IMR-90 (cell line): ENCODE results near the gene NRP2. TPM values are rescaled to one million over a fixed set of nuclear protein-coding genes. Genes with fewer than 3 reads are reported as not detected.

Experiments
- ATAC-seq: fragments of 200-7000 bp; cut with Tn5 transposase; 2 replicates; pipeline ENCODE4 v1.9.1; 2020; ENCODE audit warnings: low read depth, mild to moderate bottlenecking, moderate library complexity
- BruUV-seq: library from RNA; stranded (reverse); fragments of 400-500 nt; replicated peaks from 2 replicates; lab custom pipeline; 2021; lab: Mats Ljungman, UMichigan
- CTCF ChIA-PET: fragments of 300-600 bp; formaldehyde crosslinking; extraction: SDS; loops from one replicate; lab custom pipeline; 2021; ENCODE audit warnings: antibody characterized with exemption; lab: Yijun Ruan, JAX
- POLR2A ChIA-PET: fragments of 300-600 bp; sonication (Branson Sonifier 250); formaldehyde crosslinking; loops from one replicate; lab custom pipeline; 2022; ENCODE audit warnings: antibody characterized with exemption; ENCODE audit not compliant: unreplicated experiment; lab: Charles Lee
- DNase-seq: peaks from one replicate; pipeline ENCODE4 v3.0.0; 2013
- H2AFZ ChIP-seq: replicated peaks from 2 replicates; pipeline ENCODE3; 2013; ENCODE audit warnings: low read length, mild to moderate bottlenecking; ENCODE audit not compliant: poor library complexity
- H2AK5ac ChIP-seq: 2 replicates; pipeline ENCODE4 v1.6.1; 2013; ENCODE audit warnings: low read depth, low read length, inconsistent platforms
- H2AK9ac ChIP-seq: replicated peaks from 2 replicates; pipeline ENCODE3; 2013; ENCODE audit warnings: mild to moderate bottlenecking, low read depth, low read length, moderate library complexity; ENCODE audit not compliant: poor library complexity
- H2BK120ac ChIP-seq: 2 replicates; pipeline ENCODE4 v1.6.1; 2013; ENCODE audit warnings: low read depth, low read length, inconsistent platforms
- H2BK15ac ChIP-seq: 3 replicates; pipeline ENCODE4 v1.6.1; 2013; ENCODE audit warnings: low read depth, low read length, inconsistent platforms
- H2BK20ac ChIP-seq: 2 replicates; pipeline ENCODE4 v1.6.1; 2013; ENCODE audit warnings: low read depth, mild to moderate bottlenecking, inconsistent platforms, low read length, moderate library complexity
- H2BK5ac ChIP-seq: 2 replicates; pipeline ENCODE4 v1.6.1; 2013; ENCODE audit warnings: mild to moderate bottlenecking, low read depth, low read length, inconsistent platforms; ENCODE audit not compliant: poor library complexity, severe bottlenecking
- H3K14ac ChIP-seq: replicated peaks from 2 replicates; pipeline ENCODE4 v1.6.1; 2013; ENCODE audit warnings: low read depth, low read length, inconsistent platforms
- H3K18ac ChIP-seq: 2 replicates; pipeline ENCODE4 v1.6.1; 2013; ENCODE audit warnings: low read depth, low read length, control low read depth
- H3K23ac ChIP-seq: 2 replicates; pipeline ENCODE4 v1.6.1; 2013; ENCODE audit warnings: low read depth, low read length, inconsistent platforms
- H3K27ac ChIP-seq: 2 replicates; pipeline ENCODE4 v1.5.1; 2013; ENCODE audit warnings: mild to moderate bottlenecking, control low read depth, low read length; ENCODE audit not compliant: insufficient read depth
- H3K27me3 ChIP-seq: 2 replicates; pipeline ENCODE4 v1.6.1; 2013; ENCODE audit warnings: low read length; ENCODE audit not compliant: control insufficient read depth, insufficient read depth
- H3K36me3 ChIP-seq: 2 replicates; pipeline ENCODE4 v1.6.1; 2013; ENCODE audit warnings: low read length, mixed read lengths; ENCODE audit not compliant: control insufficient read depth, insufficient read depth
- H3K4ac ChIP-seq: 2 replicates; pipeline ENCODE4 v1.6.1; 2013; ENCODE audit warnings: low read depth, low read length, inconsistent platforms
- H3K4me1 ChIP-seq: 2 replicates; pipeline ENCODE4 v1.6.1; 2013; ENCODE audit warnings: low read length, mixed read lengths; ENCODE audit not compliant: control insufficient read depth, insufficient read depth
- H3K4me2 ChIP-seq: 2 replicates; pipeline ENCODE4 v1.6.1; 2013; ENCODE audit warnings: low read depth, mild to moderate bottlenecking, control low read depth, low read length, moderate library complexity
- H3K4me3 ChIP-seq: 2 replicates; pipeline ENCODE4 v1.5.1; 2013; ENCODE audit warnings: low read depth, mild to moderate bottlenecking, control low read depth, low read length, moderate library complexity; ENCODE audit not compliant: insufficient read depth
- H3K56ac ChIP-seq: 2 replicates; pipeline ENCODE4 v1.6.1; 2013; ENCODE audit warnings: low read length, inconsistent platforms; ENCODE audit not compliant: insufficient read depth; ENCODE audit errors: extremely low read depth
- H3K79me1 ChIP-seq, 2 experiments: 2 replicates each; pipeline ENCODE4 v1.6.1; 2013; ENCODE audit warnings: low read length in 2 of 2, inconsistent platforms in 1 of 2, low read depth in 1 of 2
- H3K9ac ChIP-seq: 2 replicates; pipeline ENCODE4 v1.6.1; 2013; ENCODE audit warnings: low read depth, low read length, control low read depth
- H3K9me1 ChIP-seq: 2 replicates; pipeline ENCODE4 v1.6.1; 2013; ENCODE audit warnings: low read length, inconsistent platforms; ENCODE audit not compliant: insufficient read depth
- H3K9me3 ChIP-seq: 2 replicates; pipeline ENCODE4 v1.6.1; 2013; ENCODE audit warnings: low read length; ENCODE audit not compliant: control insufficient read depth, insufficient read depth
- H4K20me1 ChIP-seq: 2 replicates; pipeline ENCODE4 v1.6.1; 2013; ENCODE audit warnings: low read length, inconsistent platforms; ENCODE audit not compliant: insufficient read depth
- H4K5ac ChIP-seq: 2 replicates; pipeline ENCODE4 v1.6.1; 2013; ENCODE audit warnings: mild to moderate bottlenecking, low read depth, low read length, control low read depth
- H4K8ac ChIP-seq, 2 experiments: 2 replicates each; pipeline ENCODE4 v1.6.1; 2013; ENCODE audit warnings: low read depth in 2 of 2, low read length in 2 of 2, control low read depth in 1 of 2, inconsistent platforms in 1 of 2
- H4K91ac ChIP-seq: 2 replicates; pipeline ENCODE4 v1.6.1; 2013; ENCODE audit warnings: low read depth, low read length, inconsistent platforms; ENCODE audit not compliant: insufficient read depth
- BHLHE40 ChIP-seq: fragments of 150-350 bp; IDR thresholded peaks from 2 replicates; pipeline ENCODE4 v1.6.1; 2016; ENCODE audit warnings: mild to moderate bottlenecking, low read depth, low read length
- CEBPB ChIP-seq: IDR thresholded peaks from 2 replicates; pipeline ENCODE4 v1.6.1; 2012; ENCODE audit warnings: low read depth, low read length, improper control_type of control experiment
- CHD1 ChIP-seq: IDR thresholded peaks from 2 replicates; pipeline ENCODE4 v1.6.1; 2012; ENCODE audit warnings: low read depth, low read length, improper control_type of control experiment
- FOS ChIP-seq: fragments of 150-350 bp; IDR thresholded peaks from 2 replicates; pipeline ENCODE4 v1.6.1; 2016; ENCODE audit warnings: low read depth, low read length
- MAZ ChIP-seq: IDR thresholded peaks from 2 replicates; pipeline ENCODE4 v1.6.1; 2012; ENCODE audit warnings: low read depth, mild to moderate bottlenecking, low read length, improper control_type of control experiment, moderate library complexity, borderline replicate concordance
- MXI1 ChIP-seq: IDR thresholded peaks from 2 replicates; pipeline ENCODE4 v1.6.1; 2012; ENCODE audit warnings: low read depth, mild to moderate bottlenecking, low read length, moderate library complexity, borderline replicate concordance
- NFE2L2 ChIP-seq: fragments of 150-350 bp; IDR thresholded peaks from 2 replicates; pipeline ENCODE4 v1.6.1; 2016; ENCODE audit warnings: low read depth, mild to moderate bottlenecking, low read length
- POLR2A ChIP-seq: IDR thresholded peaks from 2 replicates; pipeline ENCODE4 v1.6.1; 2012; ENCODE audit warnings: mild to moderate bottlenecking, low read depth, low read length
- RCOR1 ChIP-seq: IDR thresholded peaks from 2 replicates; pipeline ENCODE4 v1.6.1; 2012; ENCODE audit warnings: mild to moderate bottlenecking, low read length, improper control_type of control experiment; ENCODE audit not compliant: insufficient replicate concordance
- RFX5 ChIP-seq: IDR thresholded peaks from 2 replicates; pipeline ENCODE4 v1.8.0; 2012; ENCODE audit warnings: low read depth, mild to moderate bottlenecking, low read length, moderate library complexity
- SMC3 ChIP-seq: fragments of 150-350 bp; IDR thresholded peaks from 2 replicates; pipeline ENCODE4 v1.6.1; 2016; ENCODE audit warnings: low read depth, mild to moderate bottlenecking, antibody characterized with exemption, low read length, moderate library complexity
- WGBS, 2 experiments: methylation state at CpG; one replicate each; pipeline versions ENCODE4 v1.1.5 to v1.1.7; 2013; ENCODE audit warnings: missing lambda C conversion rate in 2 of 2; ENCODE audit not compliant: insufficient read length in 1 of 2; ENCODE audit errors: extremely low coverage in 2 of 2; 5-methylcytosine and 5-hydroxymethylcytosine counted together
- dilution Hi-C: fragments of 300-500 bp; cut with HindIII; formaldehyde crosslinking; loops from one replicate; pipeline ENCODE4 v1.14.3; 2018; ENCODE audit warnings: low sequenced_read_pairs; ENCODE audit not compliant: unreplicated experiment
- in situ Hi-C: fragments of 300-500 bp; cut with MboI; formaldehyde crosslinking; loops from 3 replicates; pipeline ENCODE4 v1.14.3; 2019; ENCODE audit warnings: low sequenced_read_pairs, inconsistent platforms, mixed read lengths
- intact Hi-C: fragments of 100-400 bp; cut with micrococcal nuclease; formaldehyde crosslinking; loops from 2 replicates; pipeline ENCODE4 v1.10.0; 2022
- polyA plus RNA-seq, 3 experiments: library from polyadenylated mRNA; depleted of rRNA; stranded (reverse); fragments of >200 nt; gene quantifications; 2 replicates each; pipeline ENCODE4 v1.2.3, GENCODE V29; 2012; ENCODE audit warnings: low replicate concordance in 1 of 3
- total RNA-seq: library from RNA; depleted of rRNA; stranded (reverse); fragments of >200 nt; gene quantifications from 2 replicates; pipeline ENCODE4 v1.2.3, GENCODE V29; 2012
- TF ChIP-seq, protein P1 (sequence below): conservative IDR thresholded peaks from 2 replicates; pipeline ENCODE4 v1.5.1; 2012; ENCODE audit warnings: mild to moderate bottlenecking, low read depth, low read length, improper control_type of control experiment
- TF ChIP-seq, protein P2 (sequence below): fragments of 150-350 bp; IDR thresholded peaks from 2 replicates; pipeline ENCODE4 v1.6.1; 2017; ENCODE audit warnings: mild to moderate bottlenecking, antibody characterized with exemption, low read length, low read depth
- TF ChIP-seq, protein P3 (sequence below): fragments of 150-350 bp; IDR thresholded peaks from 2 replicates; pipeline ENCODE4 v1.6.1; 2016; ENCODE audit warnings: low read depth, mild to moderate bottlenecking, low read length, moderate library complexity, borderline replicate concordance

NRP2 gene
- total and polyA plus RNA-seq, 2 of the 4 experiments (the other 2 are of a cell fraction), result 46.4 to 51.3 TPM

DNA sequence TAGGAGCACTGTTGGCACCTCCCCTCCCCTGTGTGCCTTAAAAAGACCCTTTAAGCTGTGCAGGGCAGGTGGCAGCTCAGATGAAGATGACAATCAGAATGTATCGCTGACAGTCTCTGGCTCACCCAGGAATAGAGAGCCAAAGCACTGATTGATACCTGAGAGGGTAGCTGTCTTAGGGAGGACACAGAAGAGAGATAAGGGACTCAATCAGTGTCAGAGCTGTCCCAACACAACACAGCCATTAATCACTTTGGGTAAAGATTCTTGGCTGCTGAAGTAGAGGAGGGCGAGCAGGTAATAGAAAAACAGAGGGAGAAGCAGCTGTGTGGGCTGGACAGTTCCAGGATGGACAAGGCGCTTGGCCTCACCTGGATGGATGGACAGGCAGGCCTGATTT, 124.9 kb downstream of the NRP2 start:
- H3K27me3 ChIP-seq, result peaks cover 16% of the 10 kb centered on the region
- dilution Hi-C loops (no loop called here), intact Hi-C loops (no loop called here), in situ Hi-C loops (no loop called here)
- H2BK120ac ChIP-seq, result no peak overlapping the region
- no peak overlapping the region for H2BK20ac ChIP-seq
- no peak overlapping the region for H2AK5ac ChIP-seq
- peaks cover 6% of the 10 kb centered on the region; the same call in 1 of the 2 replicates for H3K4me1 ChIP-seq
- no peaks in the 10 kb centered on the region for H3K36me3 ChIP-seq
- DNase-seq (no peak), ATAC-seq (no peak)
- H3K14ac ChIP-seq, result no peak overlapping the region
- H3K9me3 ChIP-seq, result no peaks in the 10 kb centered on the region
- ChIA-PET POLR2A (no interaction called here), CTCF (no interaction called here)
- H2BK15ac ChIP-seq, result no peak overlapping the region
- H3K9ac ChIP-seq, result no peak overlapping the region
- no peak overlapping the region for H4K8ac ChIP-seq
- H2AFZ ChIP-seq, result no peak overlapping the region
- H3K4me3 ChIP-seq, result no peak overlapping the region
- no CpG with 5 or more reads among the region's 3 CpGs for WGBS, 2 experiments
- H3K23ac ChIP-seq, result no peak overlapping the region
- H4K91ac ChIP-seq, result no peak overlapping the region
- H3K4me2 ChIP-seq, result no peak overlapping the region
- H3K4ac ChIP-seq, result no peak overlapping the region
- no peak for TF ChIP-seq NFE2L2
- TF ChIP-seq MAZ, result no peak
- no peak for TF ChIP-seq CEBPB
- no peak for TF ChIP-seq SMC3
- TF ChIP-seq BHLHE40, result no peak
- TF ChIP-seq RFX5, result no peak
- TF ChIP-seq RCOR1, result no peak
- no peak for TF ChIP-seq POLR2A
- TF ChIP-seq, protein P1, sequence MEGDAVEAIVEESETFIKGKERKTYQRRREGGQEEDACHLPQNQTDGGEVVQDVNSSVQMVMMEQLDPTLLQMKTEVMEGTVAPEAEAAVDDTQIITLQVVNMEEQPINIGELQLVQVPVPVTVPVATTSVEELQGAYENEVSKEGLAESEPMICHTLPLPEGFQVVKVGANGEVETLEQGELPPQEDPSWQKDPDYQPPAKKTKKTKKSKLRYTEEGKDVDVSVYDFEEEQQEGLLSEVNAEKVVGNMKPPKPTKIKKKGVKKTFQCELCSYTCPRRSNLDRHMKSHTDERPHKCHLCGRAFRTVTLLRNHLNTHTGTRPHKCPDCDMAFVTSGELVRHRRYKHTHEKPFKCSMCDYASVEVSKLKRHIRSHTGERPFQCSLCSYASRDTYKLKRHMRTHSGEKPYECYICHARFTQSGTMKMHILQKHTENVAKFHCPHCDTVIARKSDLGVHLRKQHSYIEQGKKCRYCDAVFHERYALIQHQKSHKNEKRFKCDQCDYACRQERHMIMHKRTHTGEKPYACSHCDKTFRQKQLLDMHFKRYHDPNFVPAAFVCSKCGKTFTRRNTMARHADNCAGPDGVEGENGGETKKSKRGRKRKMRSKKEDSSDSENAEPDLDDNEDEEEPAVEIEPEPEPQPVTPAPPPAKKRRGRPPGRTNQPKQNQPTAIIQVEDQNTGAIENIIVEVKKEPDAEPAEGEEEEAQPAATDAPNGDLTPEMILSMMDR, result no peak
- no peak for TF ChIP-seq CHD1
- TF ChIP-seq, protein P2, sequence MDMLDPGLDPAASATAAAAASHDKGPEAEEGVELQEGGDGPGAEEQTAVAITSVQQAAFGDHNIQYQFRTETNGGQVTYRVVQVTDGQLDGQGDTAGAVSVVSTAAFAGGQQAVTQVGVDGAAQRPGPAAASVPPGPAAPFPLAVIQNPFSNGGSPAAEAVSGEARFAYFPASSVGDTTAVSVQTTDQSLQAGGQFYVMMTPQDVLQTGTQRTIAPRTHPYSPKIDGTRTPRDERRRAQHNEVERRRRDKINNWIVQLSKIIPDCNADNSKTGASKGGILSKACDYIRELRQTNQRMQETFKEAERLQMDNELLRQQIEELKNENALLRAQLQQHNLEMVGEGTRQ, result no peak
- TF ChIP-seq, protein P3, sequence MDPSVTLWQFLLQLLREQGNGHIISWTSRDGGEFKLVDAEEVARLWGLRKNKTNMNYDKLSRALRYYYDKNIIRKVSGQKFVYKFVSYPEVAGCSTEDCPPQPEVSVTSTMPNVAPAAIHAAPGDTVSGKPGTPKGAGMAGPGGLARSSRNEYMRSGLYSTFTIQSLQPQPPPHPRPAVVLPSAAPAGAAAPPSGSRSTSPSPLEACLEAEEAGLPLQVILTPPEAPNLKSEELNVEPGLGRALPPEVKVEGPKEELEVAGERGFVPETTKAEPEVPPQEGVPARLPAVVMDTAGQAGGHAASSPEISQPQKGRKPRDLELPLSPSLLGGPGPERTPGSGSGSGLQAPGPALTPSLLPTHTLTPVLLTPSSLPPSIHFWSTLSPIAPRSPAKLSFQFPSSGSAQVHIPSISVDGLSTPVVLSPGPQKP, result no peak
- TF ChIP-seq MXI1, result no peak
- TF ChIP-seq FOS, result no peak
- no peak overlapping the region for H2AK9ac ChIP-seq
- no peak overlapping the region for H4K5ac ChIP-seq
- no peaks in the 10 kb centered on the region for H4K20me1 ChIP-seq
- H3K79me1 ChIP-seq, result no peaks in the 10 kb centered on the region
- H3K18ac ChIP-seq, result no peak overlapping the region
- H3K56ac ChIP-seq, result no peak overlapping the region
- peaks cover 3% of the 10 kb centered on the region; the same call in 1 of the 2 replicates for H3K9me1 ChIP-seq
- no peak overlapping the region for H3K27ac ChIP-seq
- BruUV-seq, result no TSS peak
- no peak overlapping the region for H2BK5ac ChIP-seq
